ENCODE measurements around the gene TMEM114.

The TMEM114 gene

GRCh38 chr16:8589057-8589899, 1.0 kb downstream of the TMEM114 start:
- no peak for TF ChIP-seq CTCF (IDR thresholded peaks at IDR 0.05)

- no peak for TF ChIP-seq CTCF (IDR thresholded peaks at IDR 0.05)
Measured at GRCh38 chr16:8588682-8589056, 1.6 kb downstream of the TMEM114 start.

GRCh38 chr16:8587065-8587464, 3.2 kb downstream of the TMEM114 start:
- TF ChIP-seq CTCF (IDR thresholded peaks at IDR 0.05), result no peak

- no peak for TF ChIP-seq CTCF (IDR thresholded peaks at IDR 0.05)
Measured at GRCh38 chr16:8585857-8586256, 4.5 kb downstream of the TMEM114 start.

- no peak for TF ChIP-seq CTCF (IDR thresholded peaks at IDR 0.05)
Measured at GRCh38 chr16:8585041-8585440, 5.3 kb downstream of the TMEM114 start.

- no peak for TF ChIP-seq CTCF (IDR thresholded peaks at IDR 0.05)
Measured at GRCh38 chr16:8583732-8584131, 6.6 kb downstream of the TMEM114 start.

- TF ChIP-seq CTCF (IDR thresholded peaks at IDR 0.05), result no peak
Measured at GRCh38 chr16:8583199-8583598, 7.1 kb downstream of the TMEM114 start.
